ENCODE results near the gene SLC45A1. TPM values are rescaled to one million over a fixed set of nuclear protein-coding genes. Genes with fewer than 3 reads are reported as not detected.

Gene SLC45A1
- total and polyA plus RNA-seq, 9 of the 15 experiments (the other 6 are each of a cell fraction or from before 2014, with no cell fraction given) = not detected

DNA sequence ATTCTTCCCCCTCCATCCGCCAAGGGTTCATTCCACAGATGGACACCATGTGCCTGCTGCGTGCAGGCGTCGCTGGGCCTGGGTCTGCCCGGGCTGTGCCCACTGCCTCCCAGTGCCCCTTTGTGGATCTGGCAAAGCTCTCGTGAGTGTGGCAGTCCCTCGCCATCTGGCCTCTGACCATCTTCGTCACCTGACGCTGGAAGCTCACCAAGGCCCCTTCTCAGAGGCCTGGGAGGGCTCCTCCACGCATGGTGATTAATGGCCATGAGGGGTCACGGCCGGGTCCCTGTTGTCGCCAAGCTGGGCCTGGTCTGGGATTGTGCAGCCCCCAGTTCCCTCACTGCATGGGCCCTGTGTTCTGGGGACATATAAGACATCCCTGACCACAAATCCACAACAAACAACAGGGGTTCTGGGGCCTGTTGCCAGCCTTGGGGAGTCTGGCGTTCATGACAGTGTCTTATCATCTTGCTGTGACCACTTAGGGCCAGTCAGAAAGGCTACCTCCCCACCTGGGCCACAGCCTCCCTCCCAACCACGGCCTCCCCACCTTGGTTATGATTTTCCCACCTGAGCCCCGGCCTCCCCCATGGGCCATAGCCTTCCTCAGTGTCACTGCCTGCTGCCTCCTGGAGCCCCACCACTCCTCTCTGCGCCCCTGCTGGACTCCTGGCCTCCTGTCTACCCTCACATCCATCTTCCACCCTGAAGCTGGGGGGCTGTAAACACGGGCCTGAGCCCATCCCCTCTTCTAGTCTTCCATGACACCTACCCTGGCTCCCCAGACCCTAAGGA is 27.9 kb downstream of the SLC45A1 start:
- DNase-seq (ENCODE audit: extremely low read depth in 1 of 4, low spot score in 3 of 4) (no peak), FAIRE-seq (no peak), ATAC-seq (no peak)
- CTCF ChIA-PET (ENCODE audit: low intra/inter-chr PET ratio) = no interaction called here
- Histone ChIP-seq H3K9me3 (replicated peaks; ENCODE audit: control insufficient read depth, insufficient read depth, low read depth, low read length) (no peaks in the 10 kb centered on the region), H3K9ac (ENCODE audit: insufficient read depth in 1 of 2, low read depth in 2 of 2, low read length in 2 of 2) (peak overlapping the region in 1 of 2 experiments; percentile 2; a peak in 1 of 4 replicates), H3K4me1 (replicated peaks in 1 of 2; ENCODE audit: control insufficient read depth in 2 of 2, insufficient read depth in 2 of 2, low read length in 2 of 2) (peaks cover 0 to 30% of the 10 kb centered on the region in 2 experiments; a peak in 3 of 5 replicates), H3K36me3 (ENCODE audit: control insufficient read depth, insufficient read depth, low read length) (no peaks in the 10 kb centered on the region), H4K20me1 (replicated peaks; ENCODE audit: control insufficient read depth, insufficient read depth, low read length) (peaks cover 23% of the 10 kb centered on the region), H3K79me2 (ENCODE audit: control insufficient read depth, insufficient read depth, low read length) (no peaks in the 10 kb centered on the region), H3K27ac (ENCODE audit: extremely low read depth, low read depth, low read length) (no peak overlapping the region), H3K4me3 (no peak overlapping the region), H3K9me1 (ENCODE audit: control insufficient read depth, insufficient read depth, low read length) (no peaks in the 10 kb centered on the region), H2AFZ (ENCODE audit: low read depth, low read length) (no peak overlapping the region), H3K4me2 (ENCODE audit: insufficient read depth, low read length) (no peak overlapping the region), H3K27me3 (ENCODE audit: control insufficient read depth in 2 of 2, insufficient read depth in 2 of 2, low read length in 2 of 2) (peaks cover 35 to 68% of the 10 kb centered on the region in 2 experiments)
- 2% methylated on average over 18 of the region's 18 CpGs for whole genome bisulfite sequencing (ENCODE audit: insufficient coverage, low coverage, missing lambda C conversion rate)
- TF ChIP-seq, protein P1, sequence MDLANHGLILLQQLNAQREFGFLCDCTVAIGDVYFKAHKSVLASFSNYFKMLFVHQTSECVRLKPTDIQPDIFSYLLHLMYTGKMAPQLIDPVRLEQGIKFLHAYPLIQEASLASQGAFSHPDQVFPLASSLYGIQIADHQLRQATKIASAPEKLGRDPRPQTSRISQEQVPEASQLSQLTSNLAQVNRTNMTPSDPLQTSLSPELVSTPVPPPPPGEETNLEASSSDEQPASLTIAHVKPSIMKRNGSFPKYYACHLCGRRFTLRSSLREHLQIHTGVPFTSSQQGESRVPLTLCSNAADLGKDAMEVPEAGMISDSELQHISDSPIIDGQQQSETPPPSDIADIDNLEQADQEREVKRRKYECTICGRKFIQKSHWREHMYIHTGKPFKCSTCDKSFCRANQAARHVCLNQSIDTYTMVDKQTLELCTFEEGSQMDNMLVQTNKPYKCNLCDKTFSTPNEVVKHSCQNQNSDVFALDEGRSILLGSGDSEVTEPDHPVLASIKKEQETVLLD (IDR thresholded peaks at IDR 0.05) = no peak
- no TSS peak for BruUV-seq (replicated peaks)
- intact Hi-C loops (cut with micrococcal nuclease) (loop anchor here (5.0 kb wide), 1 partner anchor 679 kb away; no protein-coding TSS in a partner anchor), in situ Hi-C loops (cut with MboI) (no loop called here)
- POLR2A ChIA-PET = no interaction called here

DNA sequence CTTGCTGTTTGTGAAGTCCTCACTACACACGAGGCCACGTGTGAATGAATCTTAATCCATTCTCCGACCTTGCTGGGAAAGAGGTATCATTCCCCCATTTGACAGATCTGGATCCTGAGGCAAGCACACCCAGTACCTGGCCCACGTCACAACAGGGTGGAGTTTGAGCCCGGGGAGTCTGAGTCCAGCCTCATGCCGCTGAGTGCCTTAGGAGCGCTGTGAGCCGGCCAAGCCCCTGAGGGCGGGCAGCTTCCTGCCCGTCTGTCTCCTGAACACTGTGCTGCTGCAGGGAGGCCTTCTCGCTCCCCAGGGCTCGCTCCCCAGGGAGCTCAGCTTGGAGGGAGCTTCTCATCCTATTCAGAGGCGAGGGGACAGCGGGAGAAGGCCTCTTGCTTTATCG is 29.7 kb downstream of the SLC45A1 start:
- ChIA-PET POLR2A (interaction anchor here (0.6 kb wide), 1 partner anchor 160 kb away, joined by 4 read pairs; no protein-coding TSS in a partner anchor), CTCF (ENCODE audit: low intra/inter-chr PET ratio) (interaction anchor here (0.6 to 5.0 kb wide), 5 partner anchors 138 to 680 kb away, joined by 3 to 35 read pairs (median 8); no protein-coding TSS in a partner anchor)
- no peaks in the 10 kb centered on the region for H3K36me3 ChIP-seq (ENCODE audit: control insufficient read depth, insufficient read depth, low read length)
- DNase-seq (ENCODE audit: extremely low read depth in 1 of 4, low spot score in 3 of 4) = peak in 1 of 4 experiments; percentile 23
- H3K27me3 ChIP-seq (ENCODE audit: control insufficient read depth in 2 of 2, insufficient read depth in 2 of 2, low read length in 2 of 2) = peaks cover 33 to 59% of the 10 kb centered on the region in 2 experiments
- 11% methylated on average over 15 of the region's 15 CpGs for WGBS (ENCODE audit: insufficient coverage, low coverage, missing lambda C conversion rate)
- no peak overlapping the region for H3K4me3 ChIP-seq
- BruUV-seq (replicated peaks) = no TSS peak
- in situ Hi-C loops (cut with MboI) (no loop called here), intact Hi-C loops (cut with micrococcal nuclease) (loop anchor here (5.0 kb wide), 1 partner anchor 680 kb away; no protein-coding TSS in a partner anchor)
- no peak overlapping the region for H2AFZ ChIP-seq (ENCODE audit: low read depth, low read length)
- peak; percentile 19 for FAIRE-seq
- no peaks in the 10 kb centered on the region for H3K9me3 ChIP-seq (replicated peaks; ENCODE audit: control insufficient read depth, insufficient read depth, low read depth, low read length)
- H3K27ac ChIP-seq (ENCODE audit: extremely low read depth, low read depth, low read length) = no peak overlapping the region
- H3K9ac ChIP-seq (ENCODE audit: insufficient read depth in 1 of 2, low read depth in 2 of 2, low read length in 2 of 2) = no peak overlapping the region
- no peaks in the 10 kb centered on the region for H3K79me2 ChIP-seq (ENCODE audit: control insufficient read depth, insufficient read depth, low read length)
- no peak overlapping the region for H3K4me2 ChIP-seq (ENCODE audit: insufficient read depth, low read length)
- peak; percentile 18; the same call in 2 of the 3 replicates for ATAC-seq
- H4K20me1 ChIP-seq (replicated peaks; ENCODE audit: control insufficient read depth, insufficient read depth, low read length) = peaks cover 34% of the 10 kb centered on the region
- peaks cover 0 to 35% of the 10 kb centered on the region in 2 experiments; a peak in 3 of 5 replicates for H3K4me1 ChIP-seq (replicated peaks in 1 of 2; ENCODE audit: control insufficient read depth in 2 of 2, insufficient read depth in 2 of 2, low read length in 2 of 2)
- peaks cover 3% of the 10 kb centered on the region for H3K9me1 ChIP-seq (ENCODE audit: control insufficient read depth, insufficient read depth, low read length)
- TF ChIP-seq ZNF449 (CRISPR knock-in tag; IDR thresholded peaks at IDR 0.05) (no peak), FOXO4 (CRISPR knock-in tag; IDR thresholded peaks at IDR 0.05) (no peak), PPARD (CRISPR knock-in tag; IDR thresholded peaks at IDR 0.05) (no peak), USF1 (CRISPR knock-in tag; IDR thresholded peaks at IDR 0.05) (no peak)

Data from K562 (cell line).